Parathyroid adenoma (tissue), 2 donors: ENCODE measurements around the gene ACOT7.

Source experiments
- H2AFZ ChIP-seq: fragments of 300-600 bp; sonication (generic); one replicate; pipeline ENCODE4 v1.7.0; 2017; ENCODE audit warnings: antibody characterized with exemption, mild to moderate bottlenecking
- H3K27ac ChIP-seq: fragments of 300-600 bp; sonication (generic); one replicate; pipeline ENCODE4 v1.7.0; 2017
- H3K27me3 ChIP-seq: fragments of 300-600 bp; sonication (generic); one replicate; pipeline ENCODE4 v1.7.0; 2017; ENCODE audit warnings: low read length; ENCODE audit not compliant: control insufficient read depth, insufficient read depth
- H3K36me3 ChIP-seq: fragments of 300-600 bp; sonication (generic); one replicate; pipeline ENCODE4 v1.7.0; 2017; ENCODE audit warnings: low read length; ENCODE audit not compliant: control insufficient read depth, insufficient read depth
- H3K4me1 ChIP-seq: fragments of 300-600 bp; sonication (generic); one replicate; pipeline ENCODE4 v1.7.0; 2017; ENCODE audit warnings: control low read depth
- H3K4me2 ChIP-seq: fragments of 300-600 bp; sonication (generic); one replicate; pipeline ENCODE4 v1.7.0; 2017; ENCODE audit warnings: low read length
- H3K4me3 ChIP-seq: fragments of 300-600 bp; sonication (generic); one replicate; pipeline ENCODE4 v1.7.0; 2017; ENCODE audit warnings: low read depth, low read length
- H3K79me2 ChIP-seq: fragments of 300-600 bp; sonication (generic); one replicate; pipeline ENCODE4 v1.7.0; 2017; ENCODE audit warnings: control low read depth
- H3K9ac ChIP-seq: fragments of 300-600 bp; sonication (generic); one replicate; pipeline ENCODE4 v1.7.0; 2017; ENCODE audit warnings: mild to moderate bottlenecking
- H3K9me3 ChIP-seq: fragments of 300-600 bp; sonication (generic); one replicate; pipeline ENCODE4 v1.7.0; 2017; ENCODE audit warnings: low read length; ENCODE audit not compliant: control insufficient read depth
- CTCF ChIP-seq: fragments of 300-600 bp; sonication (generic); IDR thresholded peaks from one replicate; pipeline ENCODE4 v1.7.0; 2017; ENCODE audit warnings: antibody characterized with exemption, mild to moderate bottlenecking
- donor health status: primary hyperparathyroidism.

The ACOT7 gene

GRCh38 chr1:6273380-6273891 is 120.1 kb downstream of the ACOT7 start:
- Histone ChIP-seq H3K9ac (no peak overlapping the region), H3K4me3 (no peak overlapping the region), H3K4me2 (no peak overlapping the region), H3K27me3 (no peaks in the 10 kb centered on the region), H3K27ac (no peak overlapping the region), H3K79me2 (no peaks in the 10 kb centered on the region), H3K36me3 (no peaks in the 10 kb centered on the region), H3K4me1 (peaks cover 5% of the 10 kb centered on the region), H2AFZ (no peak overlapping the region), H3K9me3 (no peaks in the 10 kb centered on the region)
- TF ChIP-seq CTCF, result no peak

DNA sequence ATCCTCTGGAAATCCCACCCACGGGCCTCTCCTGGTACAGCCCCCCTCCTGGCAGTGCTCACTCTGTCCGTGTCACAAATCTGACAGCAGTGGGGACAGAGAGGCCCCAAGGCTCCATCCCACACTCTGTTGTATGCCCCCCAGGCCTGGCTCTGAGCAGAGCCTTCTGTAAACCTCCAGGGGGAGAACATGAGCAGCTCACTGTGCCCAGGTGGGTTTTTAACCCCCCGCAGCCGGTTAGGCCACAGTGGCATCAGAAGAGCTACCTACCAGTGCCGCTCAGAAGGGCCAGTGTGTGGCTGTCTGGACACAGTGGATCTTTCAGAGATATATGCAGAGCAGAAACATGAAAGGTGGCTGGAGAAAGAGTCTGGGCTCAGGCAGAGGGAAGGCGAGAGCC is 120.7 kb downstream of the ACOT7 start:
- H3K4me1 ChIP-seq, result peaks cover 5% of the 10 kb centered on the region

DNA sequence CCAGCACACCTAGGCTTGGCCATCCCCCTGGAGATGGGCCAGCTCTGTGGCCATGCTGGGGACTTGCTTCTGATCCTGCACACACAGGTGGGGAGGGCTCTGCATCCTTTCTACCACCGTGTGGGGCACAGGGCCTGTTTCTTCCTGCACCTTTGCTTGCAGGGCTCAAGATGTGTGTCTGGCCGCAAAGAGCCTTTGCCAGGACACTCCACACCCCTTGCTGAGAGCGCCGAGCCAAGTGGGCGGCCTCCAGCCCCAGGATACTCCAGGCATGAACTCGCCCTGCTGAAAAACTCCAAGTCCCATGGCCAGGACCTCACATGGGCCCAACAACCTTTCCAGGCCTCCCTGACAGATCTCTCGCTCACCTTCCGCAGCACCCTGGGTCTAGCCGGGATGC is 121.1 kb downstream of the ACOT7 start:
- no peak overlapping the region for H3K4me3 ChIP-seq
- TF ChIP-seq CTCF, result no peak
- no peak overlapping the region for H3K4me2 ChIP-seq
- no peak overlapping the region for H3K9ac ChIP-seq
- H2AFZ ChIP-seq, result no peak overlapping the region
- H3K4me1 ChIP-seq, result peaks cover 5% of the 10 kb centered on the region
- H3K9me3 ChIP-seq, result no peaks in the 10 kb centered on the region
- H3K27me3 ChIP-seq, result no peaks in the 10 kb centered on the region
- H3K79me2 ChIP-seq, result no peaks in the 10 kb centered on the region
- H3K27ac ChIP-seq, result no peak overlapping the region
- no peaks in the 10 kb centered on the region for H3K36me3 ChIP-seq

More for the DNA sequence above, 120.7 kb downstream of the ACOT7 start:
- no peak overlapping the region for H2AFZ ChIP-seq
- no peaks in the 10 kb centered on the region for H3K79me2 ChIP-seq
- H3K4me2 ChIP-seq, result no peak overlapping the region
- H3K27ac ChIP-seq, result no peak overlapping the region
- H3K4me3 ChIP-seq, result no peak overlapping the region
- H3K9ac ChIP-seq, result no peak overlapping the region
- no peaks in the 10 kb centered on the region for H3K36me3 ChIP-seq
- H3K9me3 ChIP-seq, result no peaks in the 10 kb centered on the region
- TF ChIP-seq CTCF, result no peak
- no peaks in the 10 kb centered on the region for H3K27me3 ChIP-seq

GRCh38 chr1:6271554-6271953 is 122.0 kb downstream of the ACOT7 start:
- Histone ChIP-seq H3K4me2 (no peak overlapping the region), H3K4me3 (no peak overlapping the region), H2AFZ (no peak overlapping the region), H3K9me3 (no peaks in the 10 kb centered on the region), H3K27me3 (no peaks in the 10 kb centered on the region), H3K79me2 (no peaks in the 10 kb centered on the region), H3K27ac (no peak overlapping the region), H3K9ac (no peak overlapping the region), H3K36me3 (no peaks in the 10 kb centered on the region), H3K4me1 (peaks cover 5% of the 10 kb centered on the region)
- TF ChIP-seq CTCF, result no peak

DNA sequence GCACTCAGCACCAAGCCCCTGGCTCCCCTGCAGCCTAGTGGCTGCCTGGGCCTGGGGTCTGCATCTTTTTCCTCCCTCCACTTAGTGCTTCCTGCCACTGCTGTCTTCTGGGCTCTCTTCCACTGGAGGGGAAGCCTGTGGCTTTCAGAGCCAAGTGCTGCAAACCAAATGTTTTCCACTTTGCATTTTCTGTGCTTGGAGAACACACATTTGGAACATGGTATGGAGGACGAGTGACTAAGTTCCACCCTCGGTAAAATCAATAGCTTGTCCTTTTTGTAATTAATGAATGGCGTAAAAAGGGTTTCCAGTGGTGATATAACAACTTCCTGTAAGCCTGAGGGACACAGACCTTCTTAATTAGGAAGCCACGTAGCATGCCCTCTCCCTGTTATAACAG is 122.6 kb downstream of the ACOT7 start:
- H2AFZ ChIP-seq, result no peak overlapping the region
- H3K79me2 ChIP-seq, result no peaks in the 10 kb centered on the region
- no peak overlapping the region for H3K27ac ChIP-seq
- H3K4me1 ChIP-seq, result peaks cover 2% of the 10 kb centered on the region
- no peak for TF ChIP-seq CTCF
- no peaks in the 10 kb centered on the region for H3K9me3 ChIP-seq
- no peak overlapping the region for H3K9ac ChIP-seq
- H3K4me2 ChIP-seq, result no peak overlapping the region
- H3K36me3 ChIP-seq, result no peaks in the 10 kb centered on the region
- no peaks in the 10 kb centered on the region for H3K27me3 ChIP-seq
- no peak overlapping the region for H3K4me3 ChIP-seq
